HT-29 (cell line): ENCODE results near the gene ADAMTS13. TPM values are rescaled to one million over a fixed set of nuclear protein-coding genes. Genes with fewer than 3 reads are reported as not detected.
"Not testable (repeated sequence)": the region's sequence is repeated elsewhere in the genome, so short reads cannot be mapped to it uniquely, and the experiment has no call there.

ENCODE experiments used
- DNase-seq: peaks from one replicate; pipeline ENCODE4 v3.0.0-alpha.2; 2015; ENCODE audit warnings: low spot score
- total RNA-seq: library from RNA; depleted of rRNA; stranded (reverse); fragments of >200 nt; shearing (Covaris generic); gene quantifications from 2 replicates; pipeline ENCODE4 v1.2.3, GENCODE V29; 2014

The ADAMTS13 gene
- total RNA-seq, 1 experiment from 2014 or later: 1.0 TPM

GRCh38 chr9:133391449-133391848 lies 30.7 kb upstream of the ADAMTS13 start:
- DNase-seq: not testable (repeated sequence)

GRCh38 chr9:133392308-133392707 lies 29.9 kb upstream of the ADAMTS13 start:
- DNase-seq: not testable (repeated sequence)

GRCh38 chr9:133393399-133393798 lies 28.8 kb upstream of the ADAMTS13 start:
- DNase-seq: no peak

GRCh38 chr9:133394687-133395271 lies 27.4 kb upstream of the ADAMTS13 start:
- no peak for DNase-seq

GRCh38 chr9:133396952-133397351 lies 25.2 kb upstream of the ADAMTS13 start:
- no peak for DNase-seq

- DNase-seq: no peak
Measured at GRCh38 chr9:133397370-133397769, 24.8 kb upstream of the ADAMTS13 start.

GRCh38 chr9:133397895-133398294 lies 24.3 kb upstream of the ADAMTS13 start:
- no peak for DNase-seq

- no peak for DNase-seq
Measured at GRCh38 chr9:133400292-133400691, 21.9 kb upstream of the ADAMTS13 start.

- no peak for DNase-seq
Measured at GRCh38 chr9:133401588-133401987, 20.6 kb upstream of the ADAMTS13 start.

- DNase-seq: no peak
Measured at GRCh38 chr9:133402689-133403088, 19.5 kb upstream of the ADAMTS13 start.

GRCh38 chr9:133403766-133404453 lies 18.3 kb upstream of the ADAMTS13 start:
- DNase-seq: peak; percentile 83

GRCh38 chr9:133404454-133405002 lies 17.6 kb upstream of the ADAMTS13 start:
- DNase-seq: no peak

- DNase-seq: no peak
Measured at GRCh38 chr9:133405508-133406438, 16.4 kb upstream of the ADAMTS13 start.

- peak; percentile 85 for DNase-seq
Measured at GRCh38 chr9:133406480-133407307, 15.5 kb upstream of the ADAMTS13 start.

GRCh38 chr9:133408042-133408441 lies 14.1 kb upstream of the ADAMTS13 start:
- no peak for DNase-seq

- DNase-seq: no peak
Measured at GRCh38 chr9:133415170-133415569, 7.0 kb upstream of the ADAMTS13 start.

- DNase-seq: peak; percentile 85
Measured at GRCh38 chr9:133417541-133418461, 4.4 kb upstream of the ADAMTS13 start, which contains the start of gene REXO4. Gene REXO4 (minus strand): TSS chr9:133418010. CDS start chr9:133417844, 166 bp downstream.

GRCh38 chr9:133419005-133419404 lies 3.2 kb upstream of the ADAMTS13 start:
- DNase-seq: no peak

- no peak for DNase-seq
Measured at GRCh38 chr9:133420392-133420827, 1.8 kb upstream of the ADAMTS13 start.

- DNase-seq: no peak
Measured at GRCh38 chr9:133423216-133423615, 1.0 kb downstream of the ADAMTS13 start.
